Pericardium fibroblast (primary cell): ENCODE data around the gene BCKDHA. TPM values are rescaled to one million over a fixed set of nuclear protein-coding genes. Genes with fewer than 3 reads are reported as not detected.

Experiments
- total RNA-seq: library from RNA; depleted of rRNA; stranded (reverse); fragments of >200 nt; gene quantifications from 2 replicates; pipeline ENCODE4 v1.2.3, GENCODE V29; 2015

BCKDHA gene
- total RNA-seq: 14.2 and 23.9 TPM in 2 replicates

DNA sequence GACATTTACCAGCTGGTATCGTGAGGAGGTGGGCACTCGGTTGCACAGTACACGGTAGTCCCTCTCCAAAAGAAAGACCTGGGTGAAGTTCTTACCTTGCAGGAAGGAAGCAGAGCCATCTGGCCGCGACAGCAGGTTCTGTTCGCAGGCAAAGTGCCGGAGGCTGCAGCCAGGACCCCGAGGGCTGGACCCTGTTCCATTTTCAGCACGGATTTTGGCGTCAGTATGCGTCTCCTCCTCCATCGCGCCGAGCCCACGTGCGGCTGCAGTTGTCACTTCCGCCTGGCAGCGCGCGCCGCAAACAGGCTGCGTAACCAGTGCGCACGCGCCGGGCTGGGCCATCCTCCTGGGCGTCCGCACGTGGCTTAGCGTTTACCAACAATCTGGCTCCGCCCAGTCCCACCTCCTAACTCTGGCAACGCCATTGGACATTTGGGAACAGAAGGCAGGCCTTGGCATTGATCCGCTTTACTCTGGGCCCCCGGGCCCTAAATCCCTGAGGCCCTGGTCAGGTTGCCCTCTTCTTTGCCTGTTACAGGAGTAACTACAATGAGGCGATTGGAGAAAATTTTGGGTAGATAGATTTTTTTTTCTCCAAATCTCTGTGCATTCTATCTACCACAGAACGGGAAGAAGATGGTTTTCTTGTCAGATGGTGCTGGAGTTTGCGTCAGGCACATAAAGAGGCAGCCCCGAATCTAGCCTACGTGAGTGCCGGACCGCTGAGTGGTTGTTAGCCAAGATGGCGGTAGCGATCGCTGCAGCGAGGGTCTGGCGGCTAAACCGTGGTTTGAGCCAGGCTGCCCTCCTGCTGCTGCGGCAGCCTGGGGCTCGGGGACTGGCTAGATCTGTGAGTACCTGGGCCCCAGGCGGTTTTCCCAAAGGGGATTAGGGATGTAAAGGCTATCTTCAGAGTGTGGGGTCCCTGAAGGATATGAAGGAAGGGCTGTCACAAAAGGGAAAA, at the start of gene BCKDHA, which contains the start of gene EXOSC5:
Gene BCKDHA, plus strand, starts transcription at position 733 of the 964 bp plus-strand sequence. Its CDS starts 10 bp downstream, at position 743.
Gene EXOSC5, minus strand, starts transcription at position 274 of the 964 bp plus-strand sequence. Its CDS starts 31 bp downstream, at position 243.

DNA sequence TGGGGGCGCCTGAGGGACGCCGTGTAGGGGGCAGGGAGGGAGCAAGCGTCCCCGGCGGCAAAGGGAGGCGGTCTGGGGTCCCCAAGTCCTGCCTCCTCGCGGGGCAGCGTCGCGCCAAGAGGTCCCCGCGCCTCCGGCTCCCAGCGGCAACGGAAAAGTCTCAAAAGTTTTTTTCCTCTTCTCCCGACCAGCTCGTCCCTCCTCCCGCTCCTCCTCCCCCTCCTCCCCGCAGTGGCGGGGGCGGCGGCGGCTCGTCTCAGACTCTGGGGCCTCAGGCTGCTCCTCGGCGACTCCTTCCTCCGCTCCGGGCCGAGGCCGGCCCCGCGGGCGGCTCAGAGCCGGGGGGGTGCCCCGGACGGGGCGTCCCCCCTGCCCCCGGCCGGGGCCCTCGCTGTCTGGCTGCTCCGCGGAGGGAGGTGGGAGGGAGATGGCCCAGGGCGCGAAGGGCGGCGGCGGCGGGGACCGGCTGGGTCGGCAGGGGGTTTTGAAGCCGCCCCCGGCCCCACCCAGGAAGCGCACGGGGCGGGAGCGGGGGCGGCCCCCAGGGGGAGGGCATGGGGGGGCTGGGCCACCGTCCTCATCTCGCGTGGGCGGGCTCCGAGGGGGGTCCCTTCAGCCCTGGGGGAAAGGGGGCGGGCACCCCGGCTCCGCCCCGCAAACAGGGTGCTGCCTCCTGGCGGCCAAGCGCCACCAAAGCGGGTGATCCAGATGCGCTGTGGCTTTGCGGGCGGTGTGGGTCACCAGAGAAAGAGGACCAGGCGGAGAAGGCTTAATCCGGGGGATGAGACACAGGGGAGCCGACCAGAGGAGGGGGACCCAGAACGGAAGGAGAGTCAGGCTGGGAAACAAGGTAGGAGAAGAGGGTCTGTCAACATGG, 43.9 kb upstream of the BCKDHA start, which contains the start of gene TGFB1:
Gene TGFB1, minus strand, starts transcription at position 457 of the 877 bp plus-strand sequence. CDS start 878 bp downstream, outside the sequence.

DNA sequence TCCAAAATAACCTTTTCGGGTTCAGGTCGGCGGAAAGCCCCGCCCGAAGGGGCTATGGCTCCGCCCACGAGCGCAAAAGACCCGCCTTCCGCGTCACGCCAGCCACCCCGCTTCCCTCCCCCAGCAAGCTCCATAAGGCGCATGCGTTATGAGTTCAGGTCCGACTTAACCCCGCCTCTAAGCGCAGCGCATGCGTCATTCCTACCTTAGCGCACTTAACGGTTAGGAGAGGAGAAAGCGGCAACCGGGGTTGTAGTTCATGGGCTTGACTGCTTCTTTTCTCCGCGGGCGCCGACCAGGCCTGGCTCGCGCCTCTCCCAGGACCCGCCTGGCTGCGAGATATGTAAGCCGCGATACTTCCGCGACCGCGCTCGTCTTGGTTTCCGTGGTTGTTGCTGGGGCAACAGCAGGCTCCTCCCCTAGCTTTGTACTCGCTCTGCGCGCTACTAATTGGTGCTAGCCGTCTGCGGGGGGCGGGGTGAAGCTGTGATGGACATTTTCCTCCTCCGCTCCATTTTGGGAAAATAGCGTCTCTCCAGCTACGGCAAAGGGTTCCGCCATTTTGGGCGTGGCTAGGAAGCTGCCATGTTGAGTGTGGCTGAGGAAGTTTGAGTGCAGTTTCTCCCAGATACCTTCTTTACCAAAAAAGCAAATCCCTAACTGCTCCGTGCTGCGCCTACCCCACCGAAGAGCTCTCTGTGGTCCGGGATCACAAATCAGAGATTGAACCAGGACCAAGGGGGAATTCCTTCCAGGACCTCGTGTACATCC, 33.7 kb upstream of the BCKDHA start, which contains the start of gene B9D2:
Gene B9D2, minus strand, starts transcription at position 397 of the 771 bp plus-strand sequence. CDS start 630 bp downstream, outside the sequence.

DNA sequence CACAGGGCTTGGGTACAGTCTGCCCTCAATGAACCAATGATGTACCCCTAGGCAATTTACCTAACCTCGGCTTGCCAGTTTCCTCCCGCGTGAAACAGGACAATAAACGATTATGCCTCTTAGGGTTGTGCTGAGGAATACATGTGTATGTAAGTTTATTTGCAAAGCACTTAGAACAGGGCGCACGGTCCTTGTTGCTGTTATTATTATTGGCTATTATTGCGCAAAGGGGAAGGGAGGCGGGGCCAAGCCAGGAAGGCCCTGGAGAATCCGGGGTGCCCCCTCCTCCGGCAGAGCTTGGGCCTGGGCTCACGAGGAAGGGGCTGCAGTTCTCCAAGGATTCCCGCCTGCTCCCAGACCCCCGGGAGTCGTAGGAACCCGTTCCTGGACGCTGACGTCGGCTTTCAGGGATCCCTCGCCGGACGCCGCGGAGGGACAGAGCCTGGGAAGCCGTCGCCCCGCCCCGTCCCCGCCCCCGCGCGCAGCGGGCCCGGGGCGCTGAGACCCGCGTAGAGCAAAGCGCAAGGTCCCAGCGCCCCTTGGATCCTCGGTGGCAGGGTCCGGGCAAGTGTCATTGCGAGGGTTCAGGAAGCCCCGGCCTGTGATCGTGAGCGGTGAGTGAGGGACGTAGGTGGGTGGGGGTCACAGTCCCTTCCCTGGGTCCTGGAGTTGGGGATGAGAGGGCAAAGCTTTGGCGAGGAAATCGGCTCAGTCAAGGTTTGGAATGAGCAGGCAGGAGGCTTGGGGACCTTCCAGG, 21.2 kb upstream of the BCKDHA start, which contains the start of gene TMEM91:
Gene TMEM91, plus strand, starts transcription at position 293 of the 757 bp plus-strand sequence. CDS start 1,777 bp downstream, outside the sequence.

DNA sequence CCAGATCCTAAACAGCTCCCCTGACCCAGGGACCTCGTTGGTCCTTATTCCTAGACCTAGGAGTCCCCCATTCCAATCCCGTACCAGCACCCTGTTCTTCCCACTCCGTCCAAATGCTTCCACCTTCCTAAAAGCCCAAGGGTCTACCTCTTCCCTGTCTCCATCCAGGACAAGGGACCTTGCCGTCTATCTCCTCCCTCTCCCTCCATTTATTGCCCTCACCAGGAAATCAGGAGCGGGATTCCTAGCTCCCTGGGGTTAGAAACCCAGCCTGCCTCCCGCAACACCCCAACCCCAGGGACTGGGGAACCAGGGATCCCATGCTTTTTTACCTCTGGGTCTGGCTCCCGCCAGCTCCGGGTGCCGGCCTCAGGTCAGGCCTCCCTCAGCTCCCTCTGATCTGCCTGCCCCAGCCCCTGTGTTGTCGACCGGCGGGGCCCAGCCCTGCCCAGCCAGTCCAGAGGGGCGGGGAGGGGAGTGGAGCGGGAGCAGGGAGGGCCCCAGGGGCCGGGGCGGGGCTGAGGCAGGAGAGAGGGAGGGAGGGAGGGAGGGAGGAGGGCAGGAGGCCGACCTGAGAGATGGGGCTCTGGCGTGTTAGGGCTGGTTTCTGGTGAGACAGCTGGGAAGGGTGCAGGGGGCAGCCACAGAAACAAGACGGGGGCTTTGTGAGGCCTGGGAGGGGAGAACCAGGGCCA, 29.5 kb downstream of the BCKDHA start, which contains the start of gene B3GNT8:
Gene B3GNT8, minus strand, starts transcription at position 423 of the 695 bp plus-strand sequence. CDS start 596 bp downstream, outside the sequence.

DNA sequence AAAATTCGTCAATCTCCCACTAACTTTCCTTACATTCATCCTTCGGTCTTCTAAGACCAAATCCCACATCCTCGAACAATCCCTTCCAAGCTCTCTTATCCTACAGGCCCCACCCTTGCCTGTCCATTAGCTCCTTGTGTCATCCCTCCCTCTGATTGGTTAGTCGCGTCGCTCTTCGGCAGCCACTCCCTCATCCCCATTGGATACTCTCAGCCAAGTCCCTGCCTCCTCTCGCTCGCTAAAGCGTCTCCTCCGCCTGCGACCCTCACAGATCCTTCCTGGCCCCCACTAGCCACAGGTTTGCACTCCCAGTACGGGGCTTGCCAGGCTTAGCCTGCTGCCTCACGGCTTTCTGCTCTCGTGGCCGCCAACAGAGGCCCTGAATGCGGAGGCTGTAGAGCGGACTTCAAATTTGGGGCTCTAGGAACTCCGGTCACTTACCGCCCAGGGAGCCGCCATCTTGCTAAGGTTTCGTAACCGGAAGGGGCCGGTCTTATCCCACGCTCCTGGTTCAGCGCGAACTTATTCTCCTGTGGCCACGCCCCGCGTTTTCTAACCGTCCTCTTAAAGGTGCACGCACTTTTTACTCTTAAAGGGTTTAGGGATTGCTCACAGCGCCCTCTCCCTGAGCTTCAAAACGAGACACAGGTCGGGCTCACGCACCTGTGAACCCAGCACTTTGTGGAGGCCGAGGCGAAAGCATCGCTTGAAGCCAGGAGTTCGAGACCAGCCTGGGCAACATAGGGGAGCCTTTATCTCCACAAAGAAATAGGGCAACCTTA, 42.0 kb downstream of the BCKDHA start, which contains the start of gene DMAC2:
Gene DMAC2, minus strand, starts transcription at position 472 of the 782 bp plus-strand sequence. Its CDS starts 13 bp downstream, at position 459.

DNA sequence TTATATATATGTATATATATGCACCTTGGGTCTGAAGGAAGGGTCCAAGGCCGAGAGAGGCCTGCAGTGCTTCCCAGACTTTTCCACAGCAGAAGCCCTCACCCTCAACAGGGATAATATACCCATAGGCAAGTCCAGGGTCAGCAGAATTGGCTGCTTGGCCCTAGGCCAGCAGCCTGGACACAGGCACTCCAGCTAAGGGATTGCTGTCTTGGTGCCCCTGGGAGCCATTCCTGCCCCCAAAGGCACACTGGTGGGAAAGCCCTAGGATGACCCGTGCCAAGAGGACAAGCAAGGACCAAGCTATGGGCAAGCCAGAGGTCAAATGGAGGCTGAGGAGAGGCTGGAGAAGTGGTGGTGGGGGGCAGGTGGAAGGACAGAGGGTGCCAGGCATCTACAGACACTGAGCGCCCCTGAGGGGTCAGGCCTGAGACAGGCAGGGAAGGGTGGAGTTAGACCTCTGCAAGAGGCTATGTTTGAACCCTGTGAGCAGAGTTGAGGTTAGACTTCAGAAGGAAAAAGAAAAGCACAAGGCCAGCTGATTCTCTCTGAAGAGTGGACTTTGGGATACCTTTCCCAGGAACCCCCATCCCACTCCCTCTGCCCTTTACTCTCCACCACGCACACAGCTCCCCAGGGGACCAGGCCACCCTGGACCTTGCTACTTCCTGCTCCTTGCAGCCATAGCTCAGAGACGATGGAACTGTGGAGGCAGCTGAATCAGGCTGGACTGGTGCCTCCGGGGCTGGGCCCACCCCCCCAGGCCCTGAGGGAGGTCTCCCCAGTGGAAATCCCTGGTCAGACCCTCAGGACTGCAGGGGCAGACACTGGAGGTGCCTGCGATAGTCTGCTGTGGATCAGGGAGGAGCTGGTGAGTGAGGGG, 45.1 kb downstream of the BCKDHA start, which contains the start of gene ERICH4:
Gene ERICH4, plus strand, starts transcription at position 684 of the 883 bp plus-strand sequence. Its CDS starts 14 bp downstream, at position 698.

Other genes starting within 250 kb of the BCKDHA start
- 0.09 and 0.70 TPM in 2 replicates for gene CYP2S1, start 204.6 kb upstream of the BCKDHA start, total RNA-seq
- 75.6 and 94.9 TPM in 2 replicates for gene AXL, start 178.6 kb upstream of the BCKDHA start, total RNA-seq
- gene HNRNPUL1, start 133.4 kb upstream of the BCKDHA start, total RNA-seq: 96.9 and 108 TPM in 2 replicates
- 10.6 and 18.0 TPM in 2 replicates for gene CCDC97, start 87.6 kb upstream of the BCKDHA start, total RNA-seq
- 27.4 and 28.7 TPM in 2 replicates for gene TGFB1, start 43.9 kb upstream of the BCKDHA start, total RNA-seq
- 5.1 and 9.4 TPM in 2 replicates for gene B9D2, start 33.7 kb upstream of the BCKDHA start, total RNA-seq
- 4.1 and 16.9 TPM in 2 replicates for gene TMEM91, start 21.3 kb upstream of the BCKDHA start, total RNA-seq
- gene EXOSC5, start 459 bp upstream of the BCKDHA start, total RNA-seq: 18.4 and 20.7 TPM in 2 replicates
- gene B3GNT8, start 29.6 kb downstream of the BCKDHA start, total RNA-seq: 1.6 and 4.6 TPM in 2 replicates
- gene DMAC2, start 42.1 kb downstream of the BCKDHA start, total RNA-seq: 33.1 and 50.9 TPM in 2 replicates
- not detected in 2 replicates for gene ERICH4, start 45.3 kb downstream of the BCKDHA start, total RNA-seq
- gene CEACAM21, start 178.3 kb downstream of the BCKDHA start, total RNA-seq: not detected in 2 replicates
- gene CEACAM4, start 229.3 kb downstream of the BCKDHA start, total RNA-seq: not detected in 2 replicates